ENCODE measurements around the gene CD151.

CD151 gene

DNA sequence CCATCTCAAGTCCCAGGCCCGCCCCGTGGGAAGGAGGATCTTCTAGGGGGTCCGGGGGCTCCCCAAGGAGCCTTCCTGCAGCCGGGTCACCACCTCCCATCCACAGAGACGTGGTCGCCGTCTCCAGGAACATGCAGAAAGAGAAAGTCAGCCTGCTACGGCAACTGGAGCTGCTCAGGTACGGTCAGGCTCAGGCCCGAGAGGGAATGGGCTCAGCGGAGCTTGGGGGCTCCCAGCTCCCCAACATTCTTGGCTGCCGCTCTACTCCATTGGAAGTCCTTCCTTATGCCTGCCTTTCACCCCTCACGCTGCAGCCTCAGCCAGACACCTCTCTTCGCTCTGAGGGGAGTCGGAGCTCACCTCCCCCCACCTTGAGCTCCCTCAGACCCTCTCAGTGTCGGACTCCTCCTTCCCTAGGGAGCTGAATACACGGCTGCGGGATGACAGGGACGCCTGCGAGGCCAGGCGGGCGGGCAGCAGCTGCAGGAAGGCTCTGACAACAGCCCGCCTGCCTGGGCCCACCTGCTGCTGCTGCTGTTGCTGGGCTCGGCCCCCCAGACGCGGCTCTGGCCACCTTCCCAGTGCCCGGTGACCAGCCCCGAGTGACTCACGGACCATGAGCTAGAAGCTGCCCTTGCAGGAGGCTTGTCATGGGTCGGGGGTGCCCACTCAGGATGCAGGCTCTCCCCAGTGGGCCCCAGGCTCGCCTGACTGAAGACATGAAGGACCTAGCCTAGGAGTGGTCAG lies 1.5 kb upstream of the CD151 start:
- DNase-seq (ENCODE audit: low read depth), result no peak
- TF ChIP-seq, protein P1, sequence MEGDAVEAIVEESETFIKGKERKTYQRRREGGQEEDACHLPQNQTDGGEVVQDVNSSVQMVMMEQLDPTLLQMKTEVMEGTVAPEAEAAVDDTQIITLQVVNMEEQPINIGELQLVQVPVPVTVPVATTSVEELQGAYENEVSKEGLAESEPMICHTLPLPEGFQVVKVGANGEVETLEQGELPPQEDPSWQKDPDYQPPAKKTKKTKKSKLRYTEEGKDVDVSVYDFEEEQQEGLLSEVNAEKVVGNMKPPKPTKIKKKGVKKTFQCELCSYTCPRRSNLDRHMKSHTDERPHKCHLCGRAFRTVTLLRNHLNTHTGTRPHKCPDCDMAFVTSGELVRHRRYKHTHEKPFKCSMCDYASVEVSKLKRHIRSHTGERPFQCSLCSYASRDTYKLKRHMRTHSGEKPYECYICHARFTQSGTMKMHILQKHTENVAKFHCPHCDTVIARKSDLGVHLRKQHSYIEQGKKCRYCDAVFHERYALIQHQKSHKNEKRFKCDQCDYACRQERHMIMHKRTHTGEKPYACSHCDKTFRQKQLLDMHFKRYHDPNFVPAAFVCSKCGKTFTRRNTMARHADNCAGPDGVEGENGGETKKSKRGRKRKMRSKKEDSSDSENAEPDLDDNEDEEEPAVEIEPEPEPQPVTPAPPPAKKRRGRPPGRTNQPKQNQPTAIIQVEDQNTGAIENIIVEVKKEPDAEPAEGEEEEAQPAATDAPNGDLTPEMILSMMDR (IDR thresholded peaks at IDR 0.05; ENCODE audit: low read length, missing control alignments), result no peak
- H3K4me3 ChIP-seq (replicated peaks; ENCODE audit: low read depth, low read length), result no peak overlapping the region

- no peak for DNase-seq (ENCODE audit: low read depth)
- TF ChIP-seq, protein P1 (IDR thresholded peaks at IDR 0.05; ENCODE audit: low read length, missing control alignments), result no peak
- H3K4me3 ChIP-seq (replicated peaks; ENCODE audit: low read depth, low read length), result peak overlapping the region; percentile 48
Observed at GRCh38 chr11:831961-832528, 707 bp upstream of the CD151 start.

- TF ChIP-seq, protein P1 (IDR thresholded peaks at IDR 0.05; ENCODE audit: low read length, missing control alignments), result no peak
- no peak for DNase-seq (ENCODE audit: low read depth)
- H3K4me3 ChIP-seq (replicated peaks; ENCODE audit: low read depth, low read length), result peak overlapping the region; percentile 70
Observed at GRCh38 chr11:833114-833791, 501 bp downstream of the CD151 start.

DNA sequence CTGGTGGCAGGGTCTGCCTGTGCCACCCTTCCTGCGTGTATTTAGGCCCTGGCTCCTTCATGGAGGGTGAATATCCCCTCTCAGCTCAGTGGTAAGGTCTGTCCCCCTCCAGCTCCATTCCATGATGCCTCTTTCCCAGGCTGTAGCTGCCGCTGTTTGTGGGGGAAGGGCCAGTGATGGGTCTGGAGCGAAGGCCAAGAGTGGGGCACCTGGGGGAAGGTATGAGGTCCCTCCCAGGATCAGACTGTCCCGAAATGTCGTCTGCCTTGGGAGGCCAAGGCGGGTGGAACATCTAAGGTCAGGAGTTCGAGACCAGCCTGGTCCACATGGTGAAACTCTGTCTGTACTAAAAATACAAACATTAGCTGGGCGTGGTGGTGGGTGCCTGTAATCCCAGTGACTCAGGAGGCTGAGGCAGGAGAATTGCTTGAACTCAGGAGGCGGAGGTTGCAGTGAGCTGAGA lies 1.1 kb downstream of the CD151 start:
- no peak for DNase-seq (ENCODE audit: low read depth)
- TF ChIP-seq, protein P1 (IDR thresholded peaks at IDR 0.05; ENCODE audit: low read length, missing control alignments), result no peak
- H3K4me3 ChIP-seq (replicated peaks; ENCODE audit: low read depth, low read length), result peak overlapping the region; percentile 70

DNA sequence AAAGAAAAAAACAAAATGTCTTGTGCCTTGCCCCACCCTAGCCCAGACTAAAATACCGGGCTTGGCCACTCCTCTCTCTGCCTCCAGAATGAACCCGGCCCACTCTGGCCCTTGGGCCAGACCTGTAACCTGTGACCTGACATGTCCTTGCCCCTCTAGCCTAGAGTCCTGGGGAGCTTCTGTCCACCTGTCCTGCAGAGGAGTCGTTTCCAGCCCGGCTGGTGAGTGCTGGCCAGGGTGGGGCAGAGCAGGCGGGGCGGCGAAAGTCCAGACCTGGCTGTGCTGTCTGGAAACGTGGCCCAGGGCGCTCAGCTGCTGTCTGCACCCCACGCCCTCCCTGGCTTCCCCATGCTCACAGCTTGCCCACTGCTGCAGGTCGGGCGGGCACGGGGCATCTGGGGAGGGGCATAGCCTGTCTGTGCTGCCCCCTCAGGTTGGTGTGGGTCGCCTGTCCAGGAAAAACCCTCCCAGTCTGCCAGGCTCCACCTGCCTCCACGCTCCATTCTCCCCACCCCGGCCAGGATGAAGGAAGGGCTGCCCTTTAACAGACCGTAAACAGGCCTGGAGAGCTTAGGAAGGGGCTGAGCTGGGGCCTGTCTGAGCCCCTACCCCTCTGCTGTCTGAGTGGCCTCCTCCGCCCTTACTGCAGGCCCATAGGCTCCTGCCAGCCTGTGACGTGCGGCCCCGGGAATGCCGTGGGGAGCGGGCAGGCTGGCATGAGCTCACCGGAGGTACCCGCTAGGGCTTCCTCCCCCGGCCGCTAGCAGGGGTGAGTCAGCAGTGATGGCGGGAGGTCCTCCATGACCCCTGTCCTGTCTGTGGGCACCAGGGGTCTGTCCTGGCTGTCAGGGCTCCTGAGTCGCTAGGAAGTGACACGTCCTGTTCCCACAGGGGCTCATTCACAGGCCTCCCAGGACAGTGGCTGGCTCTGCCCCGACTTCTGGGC lies 1.9 kb downstream of the CD151 start:
- H3K4me3 ChIP-seq (replicated peaks; ENCODE audit: low read depth, low read length), result peak overlapping the region; percentile 38
- TF ChIP-seq, protein P1 (IDR thresholded peaks at IDR 0.05; ENCODE audit: low read length, missing control alignments), result no peak
- peak; percentile 61 for DNase-seq (ENCODE audit: low read depth)

- DNase-seq (ENCODE audit: low read depth), result no peak
- TF ChIP-seq, protein P1 (IDR thresholded peaks at IDR 0.05; ENCODE audit: low read length, missing control alignments), result no peak
- no peak overlapping the region for H3K4me3 ChIP-seq (replicated peaks; ENCODE audit: low read depth, low read length)
Observed at GRCh38 chr11:836274-836673, 3.5 kb downstream of the CD151 start.
